Transverse colon (tissue), 3 donors: ENCODE data around the gene OR10G7.

Experiments
- EP300 ChIP-seq: sonication (generic); formaldehyde crosslinking; IDR thresholded peaks from one replicate; pipeline ENCODE4 v1.6.1; 2017; ENCODE audit warnings: antibody characterized with exemption, low read depth
- POLR2A ChIP-seq: fragments of 450-650 bp; IDR thresholded peaks from one replicate; pipeline ENCODE4 v1.6.1; 2016; ENCODE audit warnings: antibody characterized with exemption, mild to moderate bottlenecking, moderate library complexity
- TF ChIP-seq, protein P1 (sequence below), 5 experiments: fragments of 200-600 bp in 3 of 5; fragments of 450-650 bp in 2 of 5; sonication (generic) in 3 of 5; IDR thresholded peaks; 1 replicate in 2 of 5; 2 replicates in 3 of 5; pipeline ENCODE4 v1.5.1; 2016 to 2017; ENCODE audit warnings: antibody characterized with exemption in 5 of 5, inconsistent platforms in 3 of 5, mild to moderate bottlenecking in 2 of 5, moderate library complexity in 1 of 5

DNA sequence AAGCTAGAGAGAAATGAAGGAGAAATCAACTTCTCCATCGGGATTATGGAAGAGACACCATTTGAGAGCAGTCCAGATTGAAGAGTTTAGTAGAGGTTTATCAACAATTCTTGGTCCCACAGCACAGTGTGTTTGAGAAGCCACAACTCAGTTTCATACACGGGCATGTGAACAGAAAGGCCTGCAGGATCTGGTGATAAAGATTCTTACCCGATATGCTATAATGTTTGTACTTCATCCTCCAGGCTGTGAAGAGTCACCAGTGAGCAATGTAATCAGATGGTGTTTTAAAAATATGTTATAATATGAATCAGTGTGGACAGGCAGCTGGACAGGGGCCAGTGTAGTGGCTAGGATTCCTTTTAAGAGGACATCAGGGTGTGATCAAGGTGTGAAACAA is 44.5 kb upstream of the OR10G7 start:
- TF ChIP-seq POLR2A (no peak), EP300 (no peak)
- TF ChIP-seq, protein P1, sequence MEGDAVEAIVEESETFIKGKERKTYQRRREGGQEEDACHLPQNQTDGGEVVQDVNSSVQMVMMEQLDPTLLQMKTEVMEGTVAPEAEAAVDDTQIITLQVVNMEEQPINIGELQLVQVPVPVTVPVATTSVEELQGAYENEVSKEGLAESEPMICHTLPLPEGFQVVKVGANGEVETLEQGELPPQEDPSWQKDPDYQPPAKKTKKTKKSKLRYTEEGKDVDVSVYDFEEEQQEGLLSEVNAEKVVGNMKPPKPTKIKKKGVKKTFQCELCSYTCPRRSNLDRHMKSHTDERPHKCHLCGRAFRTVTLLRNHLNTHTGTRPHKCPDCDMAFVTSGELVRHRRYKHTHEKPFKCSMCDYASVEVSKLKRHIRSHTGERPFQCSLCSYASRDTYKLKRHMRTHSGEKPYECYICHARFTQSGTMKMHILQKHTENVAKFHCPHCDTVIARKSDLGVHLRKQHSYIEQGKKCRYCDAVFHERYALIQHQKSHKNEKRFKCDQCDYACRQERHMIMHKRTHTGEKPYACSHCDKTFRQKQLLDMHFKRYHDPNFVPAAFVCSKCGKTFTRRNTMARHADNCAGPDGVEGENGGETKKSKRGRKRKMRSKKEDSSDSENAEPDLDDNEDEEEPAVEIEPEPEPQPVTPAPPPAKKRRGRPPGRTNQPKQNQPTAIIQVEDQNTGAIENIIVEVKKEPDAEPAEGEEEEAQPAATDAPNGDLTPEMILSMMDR (IDR thresholded peaks at IDR 0.05), result no peak
